NCI-H146 treated with DMSO at 0.1 percent for 48 hours (cell line): ENCODE data around the gene AUTS2.
A peak's percentile ranks its signal among the peaks of the same experiment; 100 is the strongest.

ENCODE experiments used
- DNase-seq: peaks from one replicate; lab custom pipeline; 2025; ENCODE audit not compliant: unreplicated experiment; lab: John Stamatoyannopoulos, UW

Gene AUTS2

DNA sequence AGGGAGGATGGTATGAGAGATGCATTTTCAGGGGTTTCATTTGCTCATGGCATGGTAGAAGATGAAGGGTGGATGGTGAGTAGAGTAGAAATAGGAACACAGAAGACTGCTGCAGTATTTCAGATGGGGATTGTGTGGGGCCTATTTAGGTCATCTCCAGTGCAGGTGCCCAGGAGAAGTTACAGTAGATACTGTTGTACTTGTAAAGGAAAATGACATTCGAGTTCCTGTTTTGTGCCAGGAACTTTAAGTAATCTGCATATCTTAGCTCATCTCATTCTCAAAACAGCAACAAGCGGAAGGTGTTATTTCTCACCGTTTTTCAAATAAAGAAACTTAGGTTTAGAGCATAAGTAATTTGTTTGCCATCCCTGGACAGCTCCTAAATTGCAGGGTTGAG lies 156.2 kb downstream of the AUTS2 start:
- DNase-seq, result no peak

DNA sequence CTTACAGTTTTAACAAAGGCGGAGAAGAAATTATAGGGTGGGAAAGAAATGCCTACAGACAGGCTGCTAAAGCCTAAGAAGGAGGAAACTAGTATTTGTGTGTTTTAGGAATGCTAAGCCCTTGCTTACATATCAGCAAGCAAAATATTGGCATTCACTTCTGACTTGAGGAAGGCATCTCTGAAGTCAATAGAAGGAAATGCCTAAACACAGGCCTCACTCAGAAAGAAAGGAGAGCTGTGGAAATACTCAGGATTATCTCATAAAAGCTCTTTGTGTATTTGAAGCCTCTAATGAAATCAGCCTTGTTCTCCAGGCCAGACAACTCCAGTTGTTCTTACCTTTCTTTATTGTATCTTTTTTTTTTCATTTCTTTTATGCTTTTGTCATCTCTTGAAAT lies 158.0 kb downstream of the AUTS2 start:
- no peak for DNase-seq

- no peak for DNase-seq
These were observed 159.3 kb downstream of the AUTS2 start for GRCh38 chr7:69757528-69757927.

- no peak for DNase-seq
These were observed 159.7 kb downstream of the AUTS2 start for GRCh38 chr7:69757981-69758430.

GRCh38 chr7:69759373-69759772 lies 161.1 kb downstream of the AUTS2 start:
- DNase-seq, result no peak

DNA sequence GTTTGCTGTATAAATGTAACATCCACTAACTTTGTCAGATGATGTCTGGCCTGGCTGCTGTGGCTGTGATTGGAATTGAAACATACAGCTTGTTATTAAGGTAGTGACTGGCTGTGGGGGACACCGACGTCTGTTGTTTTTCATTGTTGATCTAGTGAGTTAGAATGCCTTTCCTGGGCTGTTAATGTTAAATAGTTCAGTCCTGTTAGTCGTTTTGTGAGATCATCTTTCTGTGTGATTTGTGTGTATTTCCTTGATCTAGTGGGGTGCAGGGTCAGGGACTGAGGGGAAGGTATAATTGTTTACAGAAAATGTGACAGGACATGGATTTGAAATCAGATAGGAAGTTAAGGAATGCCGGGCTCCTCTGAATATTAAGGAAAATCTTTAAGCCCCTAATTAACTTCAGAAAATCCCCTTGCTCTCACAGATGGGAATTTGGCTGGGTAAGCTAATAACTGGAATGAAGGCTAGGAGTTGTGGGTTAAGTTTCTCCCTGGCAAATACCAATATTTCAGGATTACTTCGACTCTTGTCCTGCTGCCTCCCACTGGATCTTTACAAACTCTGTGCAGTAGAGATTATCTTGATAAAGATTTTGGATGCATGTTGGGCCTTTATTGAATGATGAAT lies 163.1 kb downstream of the AUTS2 start:
- no peak for DNase-seq

DNA sequence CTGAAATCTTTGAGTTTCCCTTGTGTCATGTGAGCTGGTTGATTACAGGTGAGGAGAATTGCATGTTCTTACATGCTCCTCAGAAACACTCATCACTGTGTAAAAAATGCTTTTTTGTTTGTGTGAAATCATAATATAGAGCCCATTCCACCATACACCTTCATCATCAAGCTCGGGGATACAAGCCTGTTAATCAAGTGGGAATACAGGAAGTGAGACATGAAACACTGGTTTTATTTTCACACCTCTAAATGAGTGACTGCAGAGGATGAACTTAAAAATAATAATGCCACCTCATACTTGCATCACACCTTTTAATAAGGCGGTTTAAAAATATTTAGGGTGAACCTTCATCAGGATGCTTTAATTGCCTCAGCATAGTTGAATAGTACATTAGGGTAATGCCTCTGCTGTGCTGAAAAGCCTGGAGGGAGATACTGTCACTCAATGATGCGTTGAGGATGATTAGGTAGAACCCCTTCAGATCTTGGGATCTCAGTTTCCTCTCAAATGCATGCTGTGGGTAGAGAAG lies 164.6 kb downstream of the AUTS2 start:
- no peak for DNase-seq

- DNase-seq, result no peak
These were observed 165.2 kb downstream of the AUTS2 start for GRCh38 chr7:69763513-69763912.

DNA sequence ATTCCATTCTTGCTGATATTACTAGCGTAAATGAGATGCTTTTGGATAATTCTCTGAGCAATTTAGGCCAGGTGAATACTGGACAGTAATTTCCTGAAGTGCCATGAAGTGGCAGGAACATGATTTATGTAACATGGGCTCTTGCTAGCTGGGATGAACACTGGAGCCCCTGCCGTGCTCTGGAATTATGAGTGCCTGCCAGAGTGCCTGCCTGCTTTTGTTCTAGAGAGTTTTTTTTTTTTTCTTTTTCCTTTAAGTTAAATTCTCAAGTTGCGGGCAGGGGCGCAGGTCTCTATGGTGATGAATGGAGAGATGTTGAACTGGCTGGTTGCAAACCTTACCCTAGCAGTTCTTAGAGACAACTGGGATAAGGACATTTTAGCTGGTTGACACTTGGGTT lies 165.9 kb downstream of the AUTS2 start:
- peak; percentile 83 for DNase-seq

- DNase-seq, result no peak
These were observed 166.4 kb downstream of the AUTS2 start for GRCh38 chr7:69764681-69765080.

DNA sequence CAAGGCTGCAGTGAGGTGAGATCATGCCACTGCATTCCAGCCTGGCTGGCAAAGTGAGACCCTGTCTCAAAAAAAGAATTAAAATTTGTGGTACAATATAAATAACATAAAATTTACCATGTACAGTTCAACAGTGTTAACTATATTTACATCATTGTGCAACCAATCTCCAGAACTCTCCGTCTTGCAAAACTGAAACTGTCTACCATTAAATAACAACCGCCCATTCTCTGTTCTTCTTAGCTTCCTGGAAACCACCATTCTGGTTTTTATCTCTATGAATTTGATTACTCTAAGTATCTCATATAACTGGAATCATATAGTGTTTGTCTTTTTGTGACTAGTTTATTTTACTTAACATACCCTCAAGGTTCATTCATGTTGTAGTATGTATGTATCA lies 167.6 kb downstream of the AUTS2 start:
- no peak for DNase-seq

DNA sequence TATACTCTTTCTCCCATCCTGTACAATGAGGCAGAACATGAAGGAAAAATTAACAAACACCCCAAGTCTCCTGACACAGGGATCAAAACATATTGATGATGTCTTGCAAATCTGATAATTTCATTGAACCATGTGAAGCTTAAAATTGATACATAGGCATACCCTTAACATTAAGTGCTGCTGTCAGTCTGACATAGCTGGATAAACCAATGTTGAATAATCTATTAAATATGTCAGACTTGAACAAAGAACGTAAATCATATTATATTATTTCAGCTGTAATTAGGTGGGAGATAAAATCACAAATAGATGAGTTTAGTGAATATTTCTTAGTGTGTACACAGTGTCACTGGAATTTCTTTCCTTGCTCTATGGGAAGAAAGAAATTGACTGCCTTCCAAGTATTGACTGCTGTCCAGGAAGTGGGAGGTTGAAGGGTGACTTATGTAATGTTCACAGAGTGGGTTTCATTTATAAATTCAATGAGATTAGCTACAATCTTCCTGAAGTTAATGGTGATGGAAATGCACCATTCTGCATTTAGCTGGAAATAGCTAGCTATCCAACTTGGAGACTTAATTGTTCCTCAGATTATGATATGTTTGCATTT lies 170.8 kb downstream of the AUTS2 start:
- DNase-seq, result no peak

DNA sequence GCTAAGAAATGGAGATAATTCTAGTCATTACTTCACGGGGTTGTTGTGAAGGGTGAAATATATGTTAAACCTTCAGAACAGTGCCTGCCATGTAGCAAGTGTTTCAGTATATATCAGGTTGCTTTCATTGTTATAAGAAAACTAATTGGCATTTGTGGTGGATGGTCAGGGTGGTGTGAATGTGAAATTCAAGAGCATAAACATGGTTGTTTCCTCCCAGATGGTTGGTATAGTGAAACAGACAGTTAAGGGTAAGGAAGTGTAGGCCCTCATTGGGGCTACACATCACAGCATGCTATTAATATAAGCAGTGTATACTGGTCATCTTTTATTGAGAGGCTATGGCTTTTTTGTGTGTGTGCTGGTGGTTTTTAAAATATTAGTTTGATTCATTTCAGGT lies 171.6 kb downstream of the AUTS2 start:
- DNase-seq, result no peak

GRCh38 chr7:69770613-69771012 lies 172.3 kb downstream of the AUTS2 start:
- DNase-seq, result no peak

GRCh38 chr7:69772718-69773436 lies 174.6 kb downstream of the AUTS2 start:
- DNase-seq, result no peak

- no peak for DNase-seq
These were observed 175.4 kb downstream of the AUTS2 start for GRCh38 chr7:69773535-69774225.

- DNase-seq, result no peak
These were observed 177.0 kb downstream of the AUTS2 start for GRCh38 chr7:69775231-69775771.

DNA sequence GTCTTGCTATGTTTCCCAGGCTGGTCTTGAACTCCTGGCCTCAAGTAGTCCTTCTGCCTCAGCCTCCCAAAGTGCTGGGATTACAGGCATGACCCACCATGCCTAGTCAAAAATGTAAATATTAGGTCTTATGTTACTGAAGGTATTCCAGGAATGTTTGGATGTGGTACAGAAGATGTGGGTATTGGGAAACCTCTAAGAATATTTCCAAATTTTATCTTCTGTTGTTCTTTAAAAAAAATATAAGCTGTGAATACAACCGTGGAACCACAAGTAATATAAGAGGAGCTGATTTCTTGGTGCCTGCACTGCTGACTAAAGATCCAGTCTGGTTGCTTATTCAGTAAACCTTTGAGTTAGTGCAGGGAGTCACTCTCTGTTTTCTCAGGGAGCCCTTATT lies 178.3 kb downstream of the AUTS2 start:
- DNase-seq, result no peak

DNA sequence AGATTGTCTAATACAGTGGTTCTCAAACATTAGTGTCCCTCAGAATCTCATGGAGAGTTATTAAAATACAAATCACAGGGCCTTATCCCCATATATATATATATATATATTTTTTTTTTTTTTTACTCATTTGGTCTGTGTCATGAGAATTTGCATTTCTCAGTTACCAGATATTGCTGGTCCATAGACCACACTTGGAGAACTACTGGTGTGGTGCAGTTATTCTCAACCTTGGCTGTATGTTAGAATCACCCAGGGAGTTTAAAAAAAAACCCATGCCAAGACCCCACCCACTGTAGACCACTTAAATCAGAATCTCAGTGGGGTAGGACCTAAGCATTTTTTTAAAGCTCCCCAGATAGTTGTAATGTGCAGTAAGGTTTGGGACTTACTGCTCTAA lies 179.9 kb downstream of the AUTS2 start:
- no peak for DNase-seq

DNA sequence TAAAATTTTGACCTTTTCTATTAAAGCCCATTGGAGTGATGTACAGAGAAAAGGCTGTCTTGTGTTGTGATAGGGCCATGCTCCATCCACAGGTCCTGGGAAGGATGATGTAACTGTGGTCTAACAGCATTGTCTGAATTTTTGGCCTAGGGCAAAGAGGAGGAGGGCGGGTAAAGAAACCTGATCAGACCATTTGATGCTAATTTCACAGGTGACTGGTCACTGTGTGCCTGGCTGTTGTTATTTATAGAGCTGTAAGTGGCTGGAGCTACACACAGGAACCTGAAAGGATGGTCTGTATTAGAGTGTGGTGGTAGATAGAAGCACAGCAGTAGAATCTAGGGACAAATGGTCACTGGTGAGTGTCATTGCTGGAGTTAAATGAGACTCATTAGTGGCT lies 182.1 kb downstream of the AUTS2 start:
- peak; percentile 98 for DNase-seq

- no peak for DNase-seq
These were observed 183.2 kb downstream of the AUTS2 start for GRCh38 chr7:69781412-69781846.
